NCI-H128 (cell line): ENCODE data around the gene AUTS2.

Experiments
- DNase-seq: peaks from one replicate; lab custom pipeline; 2025; ENCODE audit not compliant: unreplicated experiment; lab: John Stamatoyannopoulos, UW

The AUTS2 gene

DNA sequence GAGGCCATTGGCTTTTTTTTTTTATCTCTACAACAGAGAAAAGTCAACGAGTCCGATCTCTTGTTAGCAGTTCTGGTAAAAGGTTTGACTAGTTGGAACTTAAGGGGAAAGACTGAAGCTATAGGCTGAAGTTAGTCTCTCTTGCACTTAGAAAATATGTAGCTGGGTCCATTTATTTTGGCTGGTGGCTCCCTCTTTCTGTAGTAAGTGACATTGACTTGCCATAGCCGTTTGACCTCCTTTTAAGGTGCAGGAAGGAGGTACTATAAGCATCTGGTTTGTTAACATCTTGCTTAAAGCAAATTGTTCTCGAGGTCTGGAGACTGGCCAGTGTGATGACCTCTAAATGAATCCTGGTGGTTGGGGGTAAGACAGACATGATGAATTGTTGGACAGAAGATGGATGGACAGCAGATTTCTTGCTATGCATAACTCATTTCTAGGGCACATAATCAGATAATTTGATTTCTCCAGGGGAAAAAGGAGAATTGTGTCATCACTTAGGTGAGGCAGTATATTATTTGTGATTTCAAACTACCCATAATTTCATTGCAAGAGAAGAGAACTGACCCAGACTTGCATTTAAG is 1177.4 kb downstream of the AUTS2 start:
- no peak for DNase-seq

DNA sequence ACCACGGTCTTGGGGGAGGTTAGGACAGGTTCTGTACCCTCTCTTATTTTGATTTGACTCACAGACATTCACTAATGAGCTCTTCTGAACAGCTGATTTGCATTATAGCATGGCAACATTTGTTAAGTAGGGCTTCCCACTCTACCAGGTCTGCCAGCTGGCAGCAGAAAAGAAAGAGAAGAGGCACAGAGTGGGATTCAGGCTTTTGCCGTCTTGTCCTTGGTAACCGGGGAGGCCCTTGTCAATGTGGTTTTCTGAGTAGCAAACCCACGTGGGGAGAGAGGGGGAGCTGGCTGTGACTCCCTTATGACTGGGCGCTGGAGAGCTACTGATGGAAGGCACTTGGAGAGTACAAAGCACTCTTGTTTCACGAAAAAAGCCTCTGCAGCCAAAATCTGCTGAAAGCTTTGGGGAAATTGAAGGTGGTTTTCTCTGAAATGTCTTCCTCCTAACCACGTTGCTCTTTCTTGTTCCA is 1178.4 kb downstream of the AUTS2 start:
- peak; percentile 24 for DNase-seq

- DNase-seq: no peak
Measured at GRCh38 chr7:70777251-70777650, 1179.0 kb downstream of the AUTS2 start.

- no peak for DNase-seq
Measured at GRCh38 chr7:70778585-70778984, 1180.3 kb downstream of the AUTS2 start.

GRCh38 chr7:70779321-70779720 is 1181.0 kb downstream of the AUTS2 start:
- DNase-seq: no peak

GRCh38 chr7:70781922-70782311 is 1183.6 kb downstream of the AUTS2 start:
- no peak for DNase-seq

DNA sequence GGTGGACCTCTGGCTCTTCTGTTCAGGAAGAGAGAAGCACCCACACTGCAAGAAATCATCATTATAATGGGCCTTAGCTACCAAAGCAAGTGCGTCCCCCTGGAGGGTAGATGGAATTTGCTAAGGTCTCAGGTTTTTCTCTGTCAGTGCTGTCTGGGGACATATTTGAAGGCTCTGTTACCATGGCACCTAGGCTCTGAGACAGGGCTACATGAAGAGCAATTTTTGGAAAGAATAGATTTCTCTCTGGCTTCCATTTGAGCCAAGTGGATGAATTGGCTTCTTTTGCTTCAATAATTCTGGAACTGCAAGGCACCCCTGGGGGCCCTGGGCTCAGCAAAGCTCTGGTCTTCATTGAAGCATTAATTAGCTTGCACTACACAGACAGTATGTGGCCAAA is 1184.5 kb downstream of the AUTS2 start:
- DNase-seq: no peak

GRCh38 chr7:70785427-70785826 is 1187.2 kb downstream of the AUTS2 start:
- DNase-seq: no peak

- no peak for DNase-seq
Measured at GRCh38 chr7:70786076-70786475, 1187.8 kb downstream of the AUTS2 start.

DNA sequence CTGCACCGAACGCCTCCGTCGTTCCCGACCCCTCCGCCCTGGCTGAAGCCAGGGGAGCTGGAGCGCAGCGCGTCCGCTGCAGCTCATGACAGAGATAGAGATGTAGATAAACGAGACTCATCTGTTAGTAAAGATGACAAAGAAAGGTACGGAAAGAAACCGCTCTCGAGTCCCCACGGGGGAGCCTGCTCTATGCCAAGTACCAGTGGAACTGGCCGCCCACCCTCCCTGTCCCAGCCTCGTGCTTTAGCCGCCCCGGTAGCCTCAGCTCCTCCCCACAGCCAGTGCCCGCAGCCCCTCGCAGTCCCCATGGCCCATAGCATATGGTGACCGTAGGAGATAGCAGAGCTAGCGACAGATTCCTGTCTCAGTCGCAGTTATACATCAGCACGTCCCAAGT is 1189.0 kb downstream of the AUTS2 start:
- no peak for DNase-seq

- no peak for DNase-seq
Measured at GRCh38 chr7:70787771-70788170, 1189.5 kb downstream of the AUTS2 start.

DNA sequence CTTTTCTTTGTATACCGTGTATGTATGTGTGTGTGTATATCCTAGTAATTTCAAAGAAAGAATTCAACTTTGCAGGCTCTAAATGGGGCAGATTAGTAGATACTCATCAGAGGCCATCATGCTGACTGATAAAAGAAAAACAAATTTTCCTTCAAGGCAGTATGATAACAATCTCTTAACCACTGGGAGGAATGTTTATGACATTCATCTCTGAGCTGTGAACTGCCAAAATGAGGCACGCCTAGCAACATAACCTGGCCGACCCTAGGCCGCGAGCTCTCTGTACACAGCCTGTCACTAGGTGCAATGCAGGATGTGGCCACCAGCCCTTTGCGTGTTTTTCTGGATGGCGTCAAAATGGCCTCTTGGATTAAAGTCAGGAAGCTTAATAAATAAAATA is 1190.0 kb downstream of the AUTS2 start:
- DNase-seq: no peak

DNA sequence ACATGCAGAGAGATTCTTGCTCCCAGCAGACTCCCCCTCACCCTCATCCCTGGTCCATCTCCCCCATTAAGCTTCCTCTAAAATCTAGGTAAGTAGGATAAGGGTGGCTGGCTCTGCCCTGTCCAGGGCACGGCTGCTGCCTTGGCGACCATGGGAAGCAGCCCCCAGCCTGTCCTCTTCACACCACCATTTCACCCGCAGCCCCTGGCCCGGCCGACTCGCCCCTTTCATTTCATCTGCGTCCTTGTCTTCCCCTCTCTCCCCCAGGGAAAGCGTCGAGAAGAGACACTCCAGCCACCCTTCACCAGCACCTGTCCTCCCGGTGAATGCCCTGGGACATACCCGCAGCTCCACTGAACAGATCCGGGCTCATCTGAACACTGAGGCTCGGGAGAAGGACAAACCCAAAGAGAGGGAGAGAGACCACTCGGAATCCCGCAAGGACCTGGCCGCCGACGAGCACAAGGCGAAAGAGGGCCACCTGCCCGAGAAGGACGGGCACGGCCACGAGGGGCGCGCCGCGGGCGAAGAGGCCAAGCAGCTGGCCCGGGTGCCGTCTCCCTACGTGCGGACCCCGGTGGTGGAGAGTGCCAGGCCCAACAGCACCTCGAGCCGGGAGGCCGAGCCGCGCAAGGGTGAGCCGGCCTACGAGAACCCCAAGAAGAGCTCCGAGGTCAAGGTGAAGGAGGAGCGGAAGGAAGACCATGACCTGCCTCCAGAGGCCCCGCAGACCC is 1191.4 kb downstream of the AUTS2 start:
- no peak for DNase-seq

GRCh38 chr7:70790215-70791073 is 1192.2 kb downstream of the AUTS2 start:
- no peak for DNase-seq

- DNase-seq: no peak
Measured at GRCh38 chr7:70791341-70791740, 1193.1 kb downstream of the AUTS2 start.

- DNase-seq: no peak
Measured at GRCh38 chr7:70793060-70793459, 1194.8 kb downstream of the AUTS2 start.

DNA sequence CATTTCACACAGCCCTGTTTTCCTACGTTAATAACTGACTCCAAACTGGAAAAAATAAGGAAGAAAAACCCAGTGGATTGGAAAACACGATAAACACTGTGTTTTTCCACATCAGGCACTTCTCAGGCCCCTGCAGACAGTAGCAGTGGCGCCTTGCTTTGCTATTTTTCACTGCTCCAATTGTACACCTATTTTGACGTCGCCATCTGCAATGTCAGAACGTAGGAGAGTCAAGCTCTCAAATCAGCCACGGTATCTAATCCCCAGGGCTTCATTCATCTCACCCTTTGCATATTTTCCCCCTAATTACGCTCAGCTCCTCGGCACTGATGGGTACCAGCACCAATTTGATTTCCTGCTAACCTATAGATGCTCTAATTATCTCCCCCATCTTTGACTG is 1195.5 kb downstream of the AUTS2 start:
- no peak for DNase-seq

DNA sequence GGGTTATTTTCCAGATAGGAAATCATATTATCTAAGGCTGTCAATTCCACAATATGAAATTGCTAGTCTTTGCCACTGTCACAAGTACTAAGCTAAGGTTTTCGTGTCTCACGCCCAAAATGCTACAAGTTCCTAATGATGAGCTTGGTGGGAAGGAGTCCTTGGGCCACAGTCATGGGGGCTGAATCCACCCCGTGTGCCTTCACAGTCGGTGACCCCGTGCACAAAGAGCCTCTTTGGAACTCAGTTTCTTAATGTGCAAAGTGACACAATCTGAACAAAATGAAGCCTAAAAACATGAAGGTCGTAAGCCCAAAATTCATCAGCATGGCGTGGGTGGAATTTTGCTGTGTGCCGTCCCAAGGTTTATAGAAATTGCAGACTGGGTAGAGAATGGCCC is 1196.7 kb downstream of the AUTS2 start:
- DNase-seq: no peak

GRCh38 chr7:70795948-70796347 is 1197.7 kb downstream of the AUTS2 start:
- no peak for DNase-seq

- no peak for DNase-seq
Measured at GRCh38 chr7:70797109-70797514, 1198.8 kb downstream of the AUTS2 start.

DNA sequence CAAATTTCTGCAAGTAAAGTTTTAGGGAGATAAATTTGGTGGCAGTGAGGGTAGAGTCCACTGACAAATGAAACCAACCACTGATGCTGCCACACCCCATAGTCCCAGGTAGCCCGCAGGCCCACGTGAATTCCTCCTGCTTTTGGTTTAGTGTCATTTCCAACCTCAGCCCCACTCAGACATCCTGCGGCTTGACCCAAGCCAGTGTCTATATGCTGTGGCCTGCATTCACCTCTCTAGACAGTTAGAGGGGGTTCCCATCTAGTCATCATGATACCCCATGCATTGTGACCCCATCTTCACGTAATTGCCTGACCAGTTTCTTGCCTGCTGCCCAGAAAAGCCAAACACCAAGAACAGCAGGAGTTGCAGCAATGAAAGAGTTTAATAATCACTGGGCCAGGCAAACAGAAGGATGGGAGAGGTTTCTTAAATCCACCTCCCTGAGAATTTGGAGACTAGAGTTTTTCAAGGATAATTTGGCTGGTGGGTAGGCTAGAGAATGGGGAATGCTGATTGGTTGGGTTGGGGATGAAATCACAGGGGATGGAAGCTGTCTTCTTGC is 1201.6 kb downstream of the AUTS2 start:
- no peak for DNase-seq

DNA sequence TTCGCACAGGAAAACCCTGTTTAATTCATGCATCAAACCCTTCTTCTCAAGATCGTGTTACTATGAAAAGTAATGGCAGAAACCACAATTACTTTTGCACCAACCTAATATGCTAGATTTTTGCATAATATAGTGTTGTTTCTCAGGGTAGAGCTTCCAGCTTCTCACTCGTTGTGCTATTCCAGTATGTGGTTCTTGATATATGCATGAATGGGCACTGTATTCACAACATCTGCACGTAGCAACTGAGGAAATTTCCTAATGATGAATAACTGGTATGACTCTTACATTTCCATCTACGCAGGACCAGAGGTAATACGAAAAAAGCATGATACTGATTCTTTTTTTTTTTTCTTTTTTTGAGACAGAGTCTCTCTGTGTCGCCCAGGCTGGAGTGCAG is 1207.1 kb downstream of the AUTS2 start:
- DNase-seq: no peak
